Colonic mucosa (tissue), 4 donors: Measurements from ENCODE around the gene ZNF414. TPM values are rescaled to one million over a fixed set of nuclear protein-coding genes. Genes with fewer than 3 reads are reported as not detected.

Source experiments
- DNase-seq: peaks from one replicate; pipeline ENCODE4 v3.0.0-alpha.2; 2020
- H3K27ac ChIP-seq: fragments of 200-600 bp; one replicate; pipeline ENCODE4 v1.8.0; 2021
- H3K27me3 ChIP-seq: fragments of 200-600 bp; one replicate; pipeline ENCODE4 v1.8.0; 2021
- H3K36me3 ChIP-seq: fragments of 200-600 bp; one replicate; pipeline ENCODE4 v1.8.0; 2021
- H3K4me1 ChIP-seq: fragments of 200-600 bp; one replicate; pipeline ENCODE4 v1.8.0; 2021; ENCODE audit warnings: mild to moderate bottlenecking
- H3K4me3 ChIP-seq: fragments of 200-600 bp; one replicate; pipeline ENCODE4 v1.8.0; 2021
- H3K9ac ChIP-seq, 2 donors: one replicate each; pipeline ENCODE4 v1.7.0; 2013; ENCODE audit warnings: control low read depth in 2 of 2, low read depth in 2 of 2, low read length in 2 of 2
- H3K9me3 ChIP-seq: fragments of 200-600 bp; one replicate; pipeline ENCODE4 v1.8.0; 2021
- CTCF ChIP-seq: fragments of 200-600 bp; IDR thresholded peaks from one replicate; pipeline ENCODE4 v1.8.0; 2022; ENCODE audit warnings: antibody characterized with exemption, mild to moderate bottlenecking
- intact Hi-C: fragments of 100-400 bp; cut with DNase I; formaldehyde crosslinking; loops from one replicate; pipeline ENCODE4 v1.14.1; 2022
- total RNA-seq, 2 donors: library from RNA; stranded (reverse); fragmentation: NEBNext Ultra II Directional in 1 of 2; extraction: Animal tissue kit (Norgen Biotek cat#: 25700) in 1 of 2; gene quantifications; one replicate each; pipeline ENCODE4 v1.2.1, GENCODE V29; 2021
- donor health status: healthy.
- donor health status: DM: no; HTN: no; CAD: no.
- donor health status: DM: no; HTN: no; CAD: no.

Gene ZNF414
- total RNA-seq, 2 donors from 2014 or later: 19.5 to 31.9 TPM

DNA sequence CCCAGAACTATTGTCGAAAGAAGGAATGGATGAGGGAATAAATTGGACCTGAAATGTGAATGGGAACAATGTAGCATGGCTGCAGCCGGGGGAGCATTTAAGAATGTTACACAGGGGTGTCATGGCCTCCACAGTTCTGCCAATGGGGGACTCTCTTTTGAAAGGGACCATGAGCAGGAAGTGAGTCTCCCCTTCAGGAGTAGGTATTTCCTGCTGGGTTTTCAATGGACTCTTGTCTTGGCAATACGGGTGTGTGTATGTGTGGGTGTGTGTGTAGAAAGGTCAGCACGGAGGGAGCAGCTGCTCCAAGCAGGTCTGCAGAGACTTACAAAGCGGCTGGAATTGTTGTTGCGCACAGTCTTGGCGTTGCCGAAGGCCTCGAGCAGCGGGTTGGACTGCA is 38.8 kb upstream of the ZNF414 start:
- H3K9me3 ChIP-seq: no peaks in the 10 kb centered on the region
- intact Hi-C loops: no loop called here
- DNase-seq: no peak
- H3K27ac ChIP-seq: no peak overlapping the region
- H3K4me1 ChIP-seq: no peaks in the 10 kb centered on the region
- H3K4me3 ChIP-seq: no peak overlapping the region
- H3K36me3 ChIP-seq: no peaks in the 10 kb centered on the region
- H3K27me3 ChIP-seq: no peaks in the 10 kb centered on the region
- no peak for TF ChIP-seq CTCF
- H3K9ac ChIP-seq: no peak overlapping the region

DNA sequence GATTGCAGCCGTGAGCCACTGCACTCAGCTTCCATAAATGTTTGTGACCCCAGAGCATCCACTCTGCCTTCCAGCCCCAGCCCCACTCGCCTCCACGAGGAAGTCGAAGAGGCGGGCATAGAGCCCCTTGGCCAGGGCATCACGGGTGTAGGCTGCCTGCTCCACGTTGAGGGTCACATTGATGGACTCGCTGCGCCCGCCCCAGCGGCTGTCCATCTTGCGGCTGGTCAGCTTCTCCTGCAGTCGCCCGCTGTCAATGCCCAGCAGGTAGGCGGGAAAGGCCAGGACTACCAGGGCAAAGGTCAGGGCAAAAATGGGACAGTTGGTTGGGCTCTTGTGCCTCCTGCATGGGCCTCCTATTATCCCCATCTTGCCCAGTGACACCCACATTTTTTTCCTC is 36.1 kb upstream of the ZNF414 start:
- Histone ChIP-seq H3K9ac (no peak overlapping the region), H3K27ac (no peak overlapping the region), H3K27me3 (no peaks in the 10 kb centered on the region), H3K9me3 (no peaks in the 10 kb centered on the region), H3K4me3 (no peak overlapping the region), H3K36me3 (no peaks in the 10 kb centered on the region), H3K4me1 (no peaks in the 10 kb centered on the region)
- DNase-seq: no peak
- no peak for TF ChIP-seq CTCF
- intact Hi-C loops: no loop called here

GRCh38 chr19:8545743-8546142 is 31.8 kb upstream of the ZNF414 start:
- Histone ChIP-seq H3K4me3 (no peak overlapping the region), H3K36me3 (no peaks in the 10 kb centered on the region), H3K9ac (no peak overlapping the region), H3K27ac (no peak overlapping the region), H3K4me1 (no peaks in the 10 kb centered on the region), H3K9me3 (no peaks in the 10 kb centered on the region), H3K27me3 (no peaks in the 10 kb centered on the region)
- DNase-seq: no peak
- no peak for TF ChIP-seq CTCF
- intact Hi-C loops: no loop called here

GRCh38 chr19:8544168-8544567 is 30.2 kb upstream of the ZNF414 start:
- H3K4me1 ChIP-seq: no peaks in the 10 kb centered on the region
- TF ChIP-seq CTCF: no peak
- no peak overlapping the region for H3K27ac ChIP-seq
- no peak overlapping the region for H3K9ac ChIP-seq
- H3K27me3 ChIP-seq: no peaks in the 10 kb centered on the region
- H3K9me3 ChIP-seq: no peaks in the 10 kb centered on the region
- no peaks in the 10 kb centered on the region for H3K36me3 ChIP-seq
- DNase-seq: no peak
- intact Hi-C loops: no loop called here
- H3K4me3 ChIP-seq: no peak overlapping the region

GRCh38 chr19:8539621-8540149 is 25.7 kb upstream of the ZNF414 start:
- Histone ChIP-seq H3K4me3 (no peak overlapping the region), H3K9me3 (no peaks in the 10 kb centered on the region), H3K4me1 (no peaks in the 10 kb centered on the region), H3K9ac (no peak overlapping the region), H3K27me3 (no peaks in the 10 kb centered on the region), H3K27ac (no peak overlapping the region), H3K36me3 (no peaks in the 10 kb centered on the region)
- TF ChIP-seq CTCF: no peak
- intact Hi-C loops: no loop called here
- DNase-seq: no peak

DNA sequence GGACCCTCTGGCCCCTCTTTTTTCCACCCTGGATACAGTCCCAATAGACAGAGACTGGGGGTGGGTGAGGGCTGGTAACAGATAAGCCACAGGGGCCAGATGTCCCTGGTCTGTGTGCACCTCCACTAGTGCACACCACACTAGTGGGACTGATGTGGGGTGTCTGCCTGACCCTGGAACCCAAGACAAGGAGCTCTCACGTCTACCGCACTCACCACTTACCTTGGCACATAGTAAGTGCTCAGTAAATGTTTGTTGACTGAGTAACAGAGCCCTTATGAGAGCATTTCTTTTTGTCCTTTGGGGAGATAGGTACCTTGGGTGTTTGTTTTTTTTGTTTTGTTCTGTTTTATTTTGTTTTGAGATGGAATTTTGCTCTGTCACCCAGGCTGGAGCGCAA is 23.1 kb upstream of the ZNF414 start:
- Histone ChIP-seq H3K27me3 (no peaks in the 10 kb centered on the region), H3K9me3 (no peaks in the 10 kb centered on the region), H3K9ac (no peak overlapping the region), H3K27ac (no peak overlapping the region), H3K36me3 (no peaks in the 10 kb centered on the region), H3K4me3 (no peak overlapping the region), H3K4me1 (no peaks in the 10 kb centered on the region)
- intact Hi-C loops: no loop called here
- DNase-seq: no peak
- TF ChIP-seq CTCF: no peak
